Choroid plexus epithelial cell (primary cell): Measurements from ENCODE around the gene SECISBP2.

Source experiments
- DNase-seq: peaks from one replicate; pipeline ENCODE4 v3.0.0-alpha.2; 2010; ENCODE audit warnings: low read depth
- H3K4me3 ChIP-seq: 2 replicates; pipeline ENCODE4 v1.5.1; 2011; ENCODE audit warnings: low read depth, mild to moderate bottlenecking, control low read depth, low read length, moderate library complexity
- TF ChIP-seq, protein P1 (sequence below): conservative IDR thresholded peaks from 2 replicates; pipeline ENCODE4 v1.5.1; 2011; ENCODE audit warnings: low read depth, mild to moderate bottlenecking, control low read depth, inconsistent platforms, low read length, moderate library complexity

SECISBP2 gene

DNA sequence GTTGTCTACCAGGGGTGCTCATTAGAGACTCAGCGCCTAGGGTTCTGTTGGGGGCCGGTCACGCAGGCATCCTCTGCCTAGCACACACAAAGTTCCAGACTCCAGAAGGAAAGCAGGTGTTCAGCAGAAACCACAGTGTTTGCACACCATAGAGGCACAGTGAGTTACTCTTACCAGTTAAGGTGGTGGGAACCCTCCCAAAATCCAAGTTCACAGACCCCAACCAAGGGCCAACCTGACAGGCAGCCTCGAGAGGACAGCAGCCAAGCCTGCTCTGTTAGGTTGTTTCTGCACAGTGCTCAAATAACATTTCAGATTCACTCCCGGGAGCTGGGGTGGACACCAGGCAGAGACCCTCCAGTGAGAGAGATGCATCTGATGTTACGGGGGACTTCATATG, 36.2 kb downstream of the SECISBP2 start:
- TF ChIP-seq, protein P1, sequence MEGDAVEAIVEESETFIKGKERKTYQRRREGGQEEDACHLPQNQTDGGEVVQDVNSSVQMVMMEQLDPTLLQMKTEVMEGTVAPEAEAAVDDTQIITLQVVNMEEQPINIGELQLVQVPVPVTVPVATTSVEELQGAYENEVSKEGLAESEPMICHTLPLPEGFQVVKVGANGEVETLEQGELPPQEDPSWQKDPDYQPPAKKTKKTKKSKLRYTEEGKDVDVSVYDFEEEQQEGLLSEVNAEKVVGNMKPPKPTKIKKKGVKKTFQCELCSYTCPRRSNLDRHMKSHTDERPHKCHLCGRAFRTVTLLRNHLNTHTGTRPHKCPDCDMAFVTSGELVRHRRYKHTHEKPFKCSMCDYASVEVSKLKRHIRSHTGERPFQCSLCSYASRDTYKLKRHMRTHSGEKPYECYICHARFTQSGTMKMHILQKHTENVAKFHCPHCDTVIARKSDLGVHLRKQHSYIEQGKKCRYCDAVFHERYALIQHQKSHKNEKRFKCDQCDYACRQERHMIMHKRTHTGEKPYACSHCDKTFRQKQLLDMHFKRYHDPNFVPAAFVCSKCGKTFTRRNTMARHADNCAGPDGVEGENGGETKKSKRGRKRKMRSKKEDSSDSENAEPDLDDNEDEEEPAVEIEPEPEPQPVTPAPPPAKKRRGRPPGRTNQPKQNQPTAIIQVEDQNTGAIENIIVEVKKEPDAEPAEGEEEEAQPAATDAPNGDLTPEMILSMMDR: no peak
- no peak for DNase-seq
- H3K4me3 ChIP-seq: no peak overlapping the region

GRCh38 chr9:89356782-89357181, 38.5 kb downstream of the SECISBP2 start:
- DNase-seq: no peak
- H3K4me3 ChIP-seq: no peak overlapping the region
- TF ChIP-seq, protein P1: no peak

DNA sequence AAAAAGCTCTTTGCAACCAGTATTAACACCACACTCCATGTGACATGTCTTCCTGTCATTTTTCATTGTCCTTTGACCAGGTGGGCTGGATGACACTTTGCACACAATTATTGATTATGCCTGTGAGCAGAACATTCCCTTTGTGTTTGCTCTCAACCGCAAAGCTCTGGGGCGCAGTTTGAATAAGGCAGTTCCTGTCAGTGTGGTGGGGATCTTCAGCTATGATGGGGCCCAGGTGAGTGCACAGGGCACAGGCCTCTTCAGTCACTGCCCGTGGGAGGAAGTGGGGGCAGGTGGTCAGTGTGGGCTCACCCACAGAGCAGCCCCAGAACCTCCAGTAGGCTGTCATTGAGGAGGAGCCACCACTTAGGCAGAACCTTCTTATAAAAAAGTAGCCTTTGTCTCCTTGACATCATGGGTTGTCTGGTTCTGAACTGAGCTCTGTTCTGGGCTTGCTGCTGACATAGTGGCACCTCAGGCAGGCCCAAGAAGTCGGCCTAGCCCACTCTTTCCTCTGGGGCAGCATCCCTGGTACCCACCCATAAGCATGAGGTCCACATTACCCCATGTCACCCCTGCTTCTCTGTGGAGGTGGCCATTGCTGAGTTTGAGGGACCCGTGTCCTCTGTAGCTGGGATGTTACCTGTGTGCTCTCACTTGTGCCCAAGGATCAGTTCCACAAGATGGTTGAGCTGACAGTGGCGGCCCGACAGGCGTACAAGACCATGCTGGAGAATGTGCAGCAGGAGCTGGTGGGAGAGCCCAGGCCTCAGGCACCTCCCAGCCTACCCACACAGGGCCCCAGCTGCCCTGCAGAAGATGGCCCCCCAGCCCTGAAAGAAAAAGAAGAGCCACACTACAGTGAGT, 39.3 kb downstream of the SECISBP2 start:
- no peak overlapping the region for H3K4me3 ChIP-seq
- TF ChIP-seq, protein P1: no peak
- DNase-seq: no peak

- DNase-seq: no peak
- TF ChIP-seq, protein P1: no peak
- H3K4me3 ChIP-seq: no peak overlapping the region
Measured at GRCh38 chr9:89358376-89358916, 40.1 kb downstream of the SECISBP2 start.

DNA sequence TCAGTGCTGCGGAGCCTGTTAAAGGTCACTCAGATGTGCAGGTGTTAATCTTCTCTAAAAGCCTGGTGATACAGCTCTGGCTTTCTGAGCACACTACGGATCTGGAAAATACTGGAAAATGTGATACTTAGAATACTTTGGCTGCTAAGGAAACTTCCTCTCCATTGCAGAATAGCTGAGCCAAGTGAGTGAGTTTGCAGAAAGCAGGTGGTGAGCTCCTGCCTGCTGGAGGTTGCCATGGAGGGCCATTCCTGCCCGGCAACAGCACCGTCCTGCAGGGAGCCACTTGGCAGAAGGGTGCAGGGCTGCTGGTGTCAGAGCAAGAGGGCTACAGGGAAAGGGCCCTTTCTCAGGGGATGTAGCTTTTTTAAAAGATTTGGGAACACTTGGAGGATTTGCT, 40.7 kb downstream of the SECISBP2 start:
- no peak overlapping the region for H3K4me3 ChIP-seq
- TF ChIP-seq, protein P1: no peak
- peak; percentile 30 for DNase-seq

- TF ChIP-seq, protein P1: no peak
- H3K4me3 ChIP-seq: no peak overlapping the region
- no peak for DNase-seq
Measured at GRCh38 chr9:89359751-89360261, 41.5 kb downstream of the SECISBP2 start.
